ENCODE measurements around the gene SMARCC2.

SMARCC2 gene

DNA sequence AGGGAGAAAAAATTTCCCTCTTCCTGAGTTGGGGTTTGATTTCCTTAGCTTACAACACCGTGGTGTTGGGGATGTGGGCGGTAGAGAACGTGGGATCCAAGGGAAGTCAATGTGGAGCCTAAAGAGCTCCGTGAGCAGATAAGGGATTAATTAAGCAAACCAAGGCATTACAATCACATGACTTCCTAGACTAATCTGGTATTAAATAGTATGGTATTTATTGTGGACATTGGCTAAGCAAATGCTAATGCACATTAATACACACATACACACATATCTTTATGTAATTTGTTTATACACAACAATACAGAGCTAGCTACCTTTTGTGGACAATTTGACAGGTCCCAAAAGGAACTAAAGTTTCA, 33.2 kb upstream of the SMARCC2 start:
- TF ChIP-seq JUND (IDR thresholded peaks at IDR 0.05; ENCODE audit: low read depth), result no peak
- in situ Hi-C loops (cut with HindIII; ENCODE audit: low pct_unique_long_range_greater_than_20kb, low sequenced_read_pairs), result no loop called here
- DNase-seq (ENCODE audit: low read depth in 1 of 2, low spot score in 1 of 2), result no peak

DNA sequence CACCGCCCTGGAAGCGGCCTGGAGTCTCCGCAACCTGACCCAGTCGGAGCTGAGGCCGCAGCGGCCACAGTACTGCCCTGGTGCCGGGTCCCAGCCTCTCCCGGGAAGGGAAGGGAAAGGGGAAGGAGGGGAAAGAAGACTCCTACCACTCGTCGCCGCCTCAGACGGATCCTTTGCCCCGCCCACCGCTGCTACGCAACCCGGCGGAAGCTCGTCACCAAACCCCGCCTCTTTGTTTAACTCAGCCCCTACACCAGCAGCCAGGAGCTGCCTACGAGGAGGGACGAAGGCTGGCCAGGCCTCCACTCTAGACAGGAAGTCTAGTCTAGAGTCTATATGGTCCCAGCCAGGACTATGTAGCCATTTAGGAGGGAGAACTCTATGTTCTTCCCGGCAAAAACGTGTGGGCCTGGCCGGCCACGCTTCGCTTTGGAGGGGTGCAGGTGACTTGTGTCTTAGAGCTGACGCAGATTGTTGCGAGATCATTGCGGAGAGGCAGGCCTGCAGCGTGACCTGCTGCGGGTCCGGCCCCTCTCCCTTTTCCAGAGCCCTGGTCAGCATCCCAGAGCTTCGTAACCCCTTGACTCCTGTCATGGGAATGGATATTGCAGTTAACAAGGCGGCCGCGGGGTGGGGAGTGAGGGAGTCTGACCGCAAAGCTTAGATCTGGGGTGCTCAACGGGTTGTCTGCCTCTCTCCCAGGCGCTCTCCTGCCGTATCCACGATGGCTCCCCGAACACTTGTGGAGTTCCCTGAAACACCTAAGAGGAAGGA, 32.7 kb upstream of the SMARCC2 start, which contains the start of gene RNF41:
Gene RNF41 (minus strand): TSS at position 166 of the 774 bp plus-strand sequence. CDS start 7,875 bp downstream, outside the sequence.
- DNase-seq (ENCODE audit: low read depth in 1 of 2, low spot score in 1 of 2), result peak; percentile 98 to 99
- in situ Hi-C loops (cut with HindIII; ENCODE audit: low pct_unique_long_range_greater_than_20kb, low sequenced_read_pairs), result no loop called here
- no peak for TF ChIP-seq JUND (IDR thresholded peaks at IDR 0.05; ENCODE audit: low read depth)

DNA sequence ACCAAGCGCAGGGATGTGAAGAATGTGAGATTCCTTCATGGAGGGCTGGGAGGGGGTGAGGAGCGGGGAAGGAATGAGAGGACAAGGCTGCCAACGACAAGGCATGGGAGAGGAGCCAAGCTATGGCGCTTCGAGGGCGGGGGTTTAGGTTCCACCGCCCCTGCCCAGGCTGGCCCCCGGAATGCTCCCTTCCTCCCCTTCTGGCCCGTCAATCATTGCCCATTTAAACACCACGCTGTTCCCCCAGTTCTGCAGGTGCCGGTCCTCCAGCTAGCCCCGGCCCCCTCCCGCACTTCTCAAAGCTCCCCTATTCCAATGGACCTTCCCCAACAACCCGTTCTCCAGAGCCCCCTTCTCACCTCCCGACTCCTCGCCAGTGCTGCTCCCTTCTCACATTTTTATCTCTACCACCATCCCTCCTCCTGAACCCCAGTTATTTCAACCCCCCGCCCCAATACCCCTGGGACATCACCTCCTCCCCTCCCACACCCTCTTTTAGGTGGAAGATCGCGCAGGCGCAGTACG, 32.0 kb upstream of the SMARCC2 start:
- in situ Hi-C loops (cut with HindIII; ENCODE audit: low pct_unique_long_range_greater_than_20kb, low sequenced_read_pairs), result no loop called here
- DNase-seq (ENCODE audit: low read depth in 1 of 2, low spot score in 1 of 2), result peak; percentile 59 to 81
- TF ChIP-seq JUND (IDR thresholded peaks at IDR 0.05; ENCODE audit: low read depth), result no peak

DNA sequence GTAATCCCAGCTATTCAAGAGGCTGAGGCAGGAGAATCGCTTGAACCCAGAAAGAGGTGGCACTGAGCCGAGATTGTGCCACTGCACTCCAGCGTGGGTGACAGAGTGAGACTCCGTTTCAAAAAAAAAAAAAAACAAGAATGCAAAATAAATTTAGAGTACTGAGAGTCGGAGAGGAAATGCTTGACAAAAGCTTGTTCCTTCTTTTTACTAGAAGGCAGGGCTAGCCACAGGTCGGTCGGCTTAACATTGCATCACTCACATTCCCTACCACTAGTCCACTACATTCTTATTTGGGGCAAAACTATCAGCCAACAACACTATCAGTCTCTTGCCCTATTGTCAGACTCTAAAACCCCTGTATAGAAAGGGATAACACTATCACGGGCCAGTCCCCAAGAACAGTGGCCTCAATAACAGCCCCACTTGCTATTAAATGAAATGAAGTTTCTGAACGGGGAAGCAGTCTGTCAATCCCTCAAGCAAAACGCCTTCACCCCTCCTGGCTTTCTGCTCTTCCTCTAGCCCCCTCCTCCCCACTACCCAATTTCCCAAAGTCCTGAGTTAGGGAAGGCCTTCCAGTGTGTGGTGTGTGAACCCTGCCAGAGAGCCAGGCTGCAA, 31.4 kb upstream of the SMARCC2 start:
- TF ChIP-seq JUND (IDR thresholded peaks at IDR 0.05; ENCODE audit: low read depth), result no peak
- in situ Hi-C loops (cut with HindIII; ENCODE audit: low pct_unique_long_range_greater_than_20kb, low sequenced_read_pairs), result no loop called here
- DNase-seq (ENCODE audit: low read depth in 1 of 2, low spot score in 1 of 2), result peak in 1 of 2 experiments; percentile 33

DNA sequence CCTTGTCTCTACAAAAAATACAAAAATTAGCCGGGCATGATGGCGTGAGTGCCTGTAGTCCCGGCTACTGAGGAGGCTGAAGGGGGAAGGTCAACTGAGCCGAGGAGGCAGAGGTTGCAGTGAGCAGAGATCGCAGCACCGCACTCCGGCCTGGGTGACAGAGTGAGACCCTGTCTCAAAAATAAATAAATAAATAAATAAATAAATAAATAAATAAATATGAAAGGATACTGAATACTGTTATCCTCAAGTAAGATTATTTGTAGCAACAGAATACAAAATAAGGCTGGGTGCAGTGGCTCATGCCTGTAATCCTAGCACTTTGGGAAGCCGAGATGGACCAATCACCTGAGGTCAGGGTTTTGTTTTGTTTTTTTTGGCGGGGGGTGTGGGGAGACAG, 30.6 kb upstream of the SMARCC2 start:
- TF ChIP-seq JUND (IDR thresholded peaks at IDR 0.05; ENCODE audit: low read depth), result no peak
- in situ Hi-C loops (cut with HindIII; ENCODE audit: low pct_unique_long_range_greater_than_20kb, low sequenced_read_pairs), result no loop called here
- DNase-seq (ENCODE audit: low read depth in 1 of 2, low spot score in 1 of 2), result no peak

DNA sequence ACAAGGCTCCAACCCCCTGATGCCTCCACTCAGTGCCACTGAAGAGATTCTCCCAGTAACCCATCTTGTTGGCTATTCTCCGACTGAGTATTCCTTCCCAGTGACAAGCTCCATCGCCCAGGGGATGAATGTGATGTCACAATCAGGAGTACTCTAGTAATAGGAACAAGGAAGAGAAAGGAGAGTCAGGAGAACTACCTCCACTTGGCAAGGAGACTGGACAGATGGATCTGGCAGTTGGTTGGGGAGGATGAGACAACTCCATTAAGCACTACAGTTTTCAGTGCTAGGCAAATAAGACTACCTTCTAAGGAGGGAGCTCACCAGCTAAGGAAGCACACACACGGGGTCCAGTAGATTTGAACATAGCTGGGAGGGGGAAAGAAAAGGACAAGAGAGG, 27.2 kb upstream of the SMARCC2 start:
- TF ChIP-seq JUND (IDR thresholded peaks at IDR 0.05; ENCODE audit: low read depth), result no peak
- in situ Hi-C loops (cut with HindIII; ENCODE audit: low pct_unique_long_range_greater_than_20kb, low sequenced_read_pairs), result no loop called here
- no peak for DNase-seq (ENCODE audit: low read depth in 1 of 2, low spot score in 1 of 2)

DNA sequence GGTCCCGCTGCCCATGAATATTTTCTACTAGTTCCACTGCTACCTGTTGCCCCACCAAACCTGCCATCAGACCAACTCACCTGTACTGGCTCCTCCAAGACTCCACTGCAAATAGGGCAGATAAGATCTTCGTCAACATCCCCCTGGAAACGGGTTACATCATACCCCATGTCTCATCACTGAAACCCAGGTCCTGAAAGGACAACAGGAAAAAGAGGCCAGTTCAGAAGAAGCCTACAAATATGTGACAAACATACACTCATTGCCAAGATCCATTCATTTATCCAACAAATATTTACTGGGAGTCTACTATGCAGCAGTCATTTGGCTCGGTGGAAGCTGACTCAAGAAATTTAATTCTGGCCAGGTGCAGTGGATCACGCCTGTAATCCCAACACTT, 24.6 kb upstream of the SMARCC2 start:
- no peak for TF ChIP-seq JUND (IDR thresholded peaks at IDR 0.05; ENCODE audit: low read depth)
- no peak for DNase-seq (ENCODE audit: low read depth in 1 of 2, low spot score in 1 of 2)
- in situ Hi-C loops (cut with HindIII; ENCODE audit: low pct_unique_long_range_greater_than_20kb, low sequenced_read_pairs), result no loop called here

DNA sequence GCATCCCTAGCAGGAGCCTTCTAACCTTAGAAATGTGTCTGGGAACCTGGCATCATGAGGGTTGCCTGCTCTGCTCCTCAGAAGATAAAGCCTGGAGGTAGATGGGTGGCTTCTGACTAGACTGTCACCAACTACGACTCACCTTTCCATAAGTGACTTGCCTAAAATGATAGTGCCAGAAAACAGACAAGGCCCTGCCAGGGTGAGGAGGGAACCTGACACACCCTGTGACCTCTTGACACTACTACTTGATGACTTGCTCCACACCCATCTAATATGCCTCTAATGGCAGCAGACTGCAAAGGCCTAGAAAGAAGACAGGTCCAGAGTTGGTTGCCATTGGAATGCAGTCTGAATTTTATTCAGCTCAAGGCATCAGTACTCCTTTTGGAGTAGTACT, 23.1 kb upstream of the SMARCC2 start:
- in situ Hi-C loops (cut with HindIII; ENCODE audit: low pct_unique_long_range_greater_than_20kb, low sequenced_read_pairs), result no loop called here
- no peak for DNase-seq (ENCODE audit: low read depth in 1 of 2, low spot score in 1 of 2)
- TF ChIP-seq JUND (IDR thresholded peaks at IDR 0.05; ENCODE audit: low read depth), result no peak

DNA sequence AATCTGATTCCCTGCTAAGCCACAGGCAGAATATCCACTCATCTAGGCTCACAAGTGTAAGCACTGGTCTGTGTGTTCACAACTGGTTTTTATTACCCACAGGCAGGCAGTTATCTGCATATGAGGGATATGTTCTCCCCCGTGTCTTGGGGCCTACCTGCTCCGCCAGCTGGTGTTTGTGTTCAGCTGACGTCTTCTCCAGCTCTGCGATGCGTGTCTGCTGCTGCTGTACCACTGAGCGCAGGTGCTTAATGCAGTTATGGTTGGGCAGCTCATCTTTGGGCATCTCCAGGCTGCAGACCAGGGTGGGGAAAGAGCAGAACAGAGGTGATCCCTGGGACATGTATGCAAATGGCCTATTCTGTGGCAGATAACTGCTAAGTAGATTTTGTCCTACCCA, 18.7 kb upstream of the SMARCC2 start:
- TF ChIP-seq JUND (IDR thresholded peaks at IDR 0.05; ENCODE audit: low read depth), result no peak
- DNase-seq (ENCODE audit: low read depth in 1 of 2, low spot score in 1 of 2), result no peak

DNA sequence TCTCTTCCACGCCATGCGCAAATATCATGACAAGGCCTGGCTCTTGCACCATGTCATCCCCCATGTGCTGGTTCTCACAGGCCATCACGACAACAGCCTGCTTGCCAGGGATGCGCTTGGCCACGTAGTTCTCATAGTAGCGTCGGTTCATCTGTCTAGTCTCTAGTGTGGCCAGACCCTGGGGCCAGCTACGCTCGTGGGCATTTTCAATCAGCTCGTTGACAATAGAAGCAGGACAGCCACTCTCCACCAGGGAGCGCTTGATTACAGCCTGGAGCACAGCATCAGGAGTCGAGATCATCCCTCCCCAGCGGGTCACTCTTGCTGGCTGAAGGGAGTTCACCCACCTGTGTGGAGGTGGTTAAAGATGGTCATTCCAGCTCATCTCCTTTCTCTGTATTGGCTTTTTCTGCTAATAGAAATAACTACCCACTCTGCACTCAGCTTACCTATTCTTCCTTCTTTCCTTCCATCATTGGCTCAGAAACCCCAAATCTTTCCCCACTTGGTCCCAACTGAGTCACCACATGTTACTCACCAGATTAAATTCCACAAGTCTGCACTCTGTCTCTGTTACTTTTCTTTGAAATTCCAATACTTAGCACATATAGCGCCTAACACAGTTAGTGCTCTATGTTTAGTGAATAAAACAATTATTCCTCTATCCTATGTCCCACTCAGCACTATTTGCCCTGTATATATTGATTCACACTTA, 17.3 kb upstream of the SMARCC2 start:
- peak in 1 of 2 experiments; percentile 72 for DNase-seq (ENCODE audit: low read depth in 1 of 2, low spot score in 1 of 2)
- in situ Hi-C loops (cut with HindIII; ENCODE audit: low pct_unique_long_range_greater_than_20kb, low sequenced_read_pairs), result no loop called here
- no peak for TF ChIP-seq JUND (IDR thresholded peaks at IDR 0.05; ENCODE audit: low read depth)

More for the DNA sequence above, 18.7 kb upstream of the SMARCC2 start:
- in situ Hi-C loops (cut with HindIII; ENCODE audit: low pct_unique_long_range_greater_than_20kb, low sequenced_read_pairs), result no loop called here

DNA sequence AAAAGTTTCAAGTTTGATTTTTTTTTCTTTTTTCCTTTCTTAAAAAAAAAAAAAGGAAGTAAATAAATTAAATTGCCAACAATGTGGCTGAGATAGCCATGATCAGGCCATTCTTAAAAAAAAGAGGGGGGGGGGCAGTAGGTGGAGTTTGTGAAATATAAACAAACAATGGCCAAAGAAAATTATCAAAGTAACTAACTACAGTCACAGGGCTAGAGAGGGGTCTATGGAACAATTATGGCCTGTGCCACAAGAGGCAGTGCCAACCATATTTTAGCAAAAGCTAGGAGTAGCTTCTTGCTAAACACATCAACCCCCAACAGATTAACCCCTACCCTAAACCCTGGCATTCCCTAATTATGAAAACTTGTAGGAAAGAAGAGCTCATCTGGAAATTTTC, 16.2 kb upstream of the SMARCC2 start:
- no peak for DNase-seq (ENCODE audit: low read depth in 1 of 2, low spot score in 1 of 2)
- TF ChIP-seq JUND (IDR thresholded peaks at IDR 0.05; ENCODE audit: low read depth), result no peak
- in situ Hi-C loops (cut with HindIII; ENCODE audit: low pct_unique_long_range_greater_than_20kb, low sequenced_read_pairs), result no loop called here

DNA sequence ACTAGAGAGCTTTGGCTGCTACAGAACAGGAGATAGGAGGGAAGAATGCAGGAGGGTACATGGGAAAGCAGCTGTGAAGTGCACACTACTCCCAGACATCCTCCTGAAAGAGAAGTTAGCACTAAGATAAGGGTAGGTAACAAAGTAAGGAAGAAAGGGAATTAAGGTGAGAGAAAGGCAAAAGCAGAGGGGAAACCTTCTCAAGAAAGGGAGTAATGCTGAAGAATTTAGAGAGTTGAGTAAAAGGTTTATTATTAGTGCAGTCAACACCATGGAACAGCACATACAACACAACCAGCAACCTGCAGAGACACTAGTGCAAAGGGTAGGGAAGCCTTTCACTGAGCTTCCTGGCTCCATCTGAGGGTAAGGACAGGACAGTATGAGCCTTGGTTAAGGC, 15.0 kb upstream of the SMARCC2 start:
- TF ChIP-seq JUND (IDR thresholded peaks at IDR 0.05; ENCODE audit: low read depth), result no peak
- DNase-seq (ENCODE audit: low read depth in 1 of 2, low spot score in 1 of 2), result no peak
- in situ Hi-C loops (cut with HindIII; ENCODE audit: low pct_unique_long_range_greater_than_20kb, low sequenced_read_pairs), result no loop called here

DNA sequence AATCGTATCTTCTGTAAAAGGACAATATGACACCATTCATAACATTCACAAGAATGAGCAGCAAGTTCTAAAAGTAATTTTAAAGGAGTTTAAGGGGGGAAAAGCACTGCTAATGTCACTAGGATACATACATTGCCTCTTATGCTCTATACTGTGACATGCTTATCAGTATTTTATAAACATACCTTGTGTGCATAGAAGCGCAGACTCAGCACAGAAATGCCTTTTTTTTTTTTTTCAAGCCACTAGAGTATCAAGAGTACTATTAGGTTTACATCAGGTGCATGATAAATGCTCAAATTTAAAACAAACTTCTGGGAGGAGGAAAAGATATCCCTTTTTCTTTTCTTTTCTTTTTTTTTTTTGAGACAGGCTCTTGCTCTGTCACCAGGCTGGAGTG, 13.6 kb upstream of the SMARCC2 start:
- in situ Hi-C loops (cut with HindIII; ENCODE audit: low pct_unique_long_range_greater_than_20kb, low sequenced_read_pairs), result no loop called here
- DNase-seq (ENCODE audit: low read depth in 1 of 2, low spot score in 1 of 2), result no peak
- TF ChIP-seq JUND (IDR thresholded peaks at IDR 0.05; ENCODE audit: low read depth), result no peak
